Psoas muscle (tissue), 8 donors: Measurements from ENCODE around the gene AKNA. TPM values are rescaled to one million over a fixed set of nuclear protein-coding genes. Genes with fewer than 3 reads are reported as not detected.

ENCODE experiments used
- ATAC-seq, 4 donors: fragments of 200-7000 bp; cut with Tn5 transposase; one replicate each; pipeline ENCODE4 v1.9.1; 2020; ENCODE audit warnings: moderate library complexity in 3 of 4, mild to moderate bottlenecking in 2 of 4
- DNase-seq, 2 donors: peaks; one replicate each; pipeline ENCODE4 v3.0.0-alpha.2; 2020
- H3K27ac ChIP-seq: fragments of 200-600 bp; one replicate; pipeline ENCODE4 v1.8.0; 2022
- H3K27me3 ChIP-seq, 3 donors: fragments of 200-600 bp in 1 of 3; one replicate each; pipeline versions ENCODE4 v1.6.1 to v1.8.0; 2013 to 2022; ENCODE audit warnings: low read length in 2 of 3, mild to moderate bottlenecking in 2 of 3, moderate library complexity in 1 of 3; ENCODE audit not compliant: insufficient read depth in 3 of 3
- H3K36me3 ChIP-seq, 2 donors: fragments of 200-600 bp in 1 of 2; one replicate each; pipeline versions ENCODE4 v1.6.1 to v1.8.0; 2013 to 2022; ENCODE audit warnings: low read depth in 1 of 2, mild to moderate bottlenecking in 1 of 2, moderate library complexity in 1 of 2; ENCODE audit not compliant: insufficient read depth in 1 of 2
- H3K4me1 ChIP-seq: fragments of 200-600 bp; one replicate; pipeline ENCODE4 v1.8.0; 2022
- H3K4me3 ChIP-seq: fragments of 200-600 bp; one replicate; pipeline ENCODE4 v1.8.0; 2022; ENCODE audit warnings: mild to moderate bottlenecking
- H3K9me3 ChIP-seq: fragments of 200-600 bp; one replicate; pipeline ENCODE4 v1.8.0; 2022
- WGBS, 3 donors: extraction: QIAGEN DNeasy Blood & Tissue Kit; methylation state at CpG; one replicate each; pipeline versions ENCODE4 v1.1.6 to v1.1.7; 2013; 5-methylcytosine and 5-hydroxymethylcytosine counted together
- intact Hi-C, 2 donors: fragments of 100-400 bp; cut with DNase I; formaldehyde crosslinking; loops; one replicate each; pipeline versions ENCODE4 v1.11.0 to v1.14.2; 2022
- polyA plus RNA-seq, 3 donors: library from polyadenylated mRNA; stranded (reverse); fragments of 200-250 nt; gene quantifications; one replicate each; pipeline ENCODE4 v1.2.3, GENCODE V29; 2013
- total RNA-seq, 4 donors: library from RNA; stranded (reverse); fragmentation: NEBNext Ultra II Directional in 2 of 4; extraction: Animal tissue kit (Norgen Biotek cat#: 25700) in 2 of 4; gene quantifications; one replicate each; pipeline versions ENCODE4 v1.2.1 to v1.2.4, GENCODE V29; 2021 to 2023
- TF ChIP-seq, protein P1 (sequence below): fragments of 200-600 bp; IDR thresholded peaks from one replicate; pipeline ENCODE4 v1.8.0; 2022; ENCODE audit warnings: antibody characterized with exemption
- donor health status: healthy with polysubstance abuse.
- donor health status: DM: no; HTN: no; CAD: no; lungs with moderate emphysema.
- donor health status: Bipolar disorder and iron deficiency.
- donor health status: healthy.
- donor health status: DM: yes; HTN: yes; CAD: no.
- donor health status: DM: no; HTN: no; CAD: no.
- donor health status: DM: no; HTN: no; CAD: no.
- donor health status: DM: yes; HTN: yes; CAD: no.

Gene AKNA
- total and polyA plus RNA-seq, 7 donors = 1.5 to 3.9 (median 2.3) TPM

DNA sequence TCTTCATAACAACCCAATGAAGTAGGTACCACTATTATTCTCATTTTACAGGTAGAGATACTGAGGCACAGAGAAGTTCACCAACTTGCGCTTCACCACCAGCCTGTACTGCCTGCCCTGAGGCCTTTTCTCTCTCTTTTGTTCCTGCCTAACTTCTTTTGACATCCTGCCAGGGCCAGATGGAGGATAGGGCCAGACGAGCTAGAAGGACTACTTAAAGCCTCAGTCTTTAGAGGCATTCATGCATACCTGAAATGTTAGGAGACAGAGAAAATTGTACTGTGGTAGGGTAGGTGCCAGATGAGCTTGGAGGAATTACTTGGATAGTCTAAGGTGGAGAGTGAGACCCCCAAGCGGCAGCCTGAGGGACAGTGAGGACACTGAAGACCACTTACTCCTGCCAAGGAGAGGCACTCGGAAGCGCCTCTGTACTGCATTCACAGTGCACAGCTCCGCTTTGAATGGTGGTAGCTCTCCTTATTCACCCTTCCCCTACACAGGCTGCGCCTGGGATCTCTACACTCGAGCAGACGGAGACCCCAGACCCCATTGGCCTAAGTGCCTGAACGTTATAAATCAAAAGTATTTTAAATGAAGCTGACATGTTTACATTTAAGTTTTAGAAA lies 71.1 kb downstream of the AKNA start:
- DNase-seq (no peak), ATAC-seq (no peak)
- intact Hi-C loops = no loop called here
- TF ChIP-seq, protein P1, sequence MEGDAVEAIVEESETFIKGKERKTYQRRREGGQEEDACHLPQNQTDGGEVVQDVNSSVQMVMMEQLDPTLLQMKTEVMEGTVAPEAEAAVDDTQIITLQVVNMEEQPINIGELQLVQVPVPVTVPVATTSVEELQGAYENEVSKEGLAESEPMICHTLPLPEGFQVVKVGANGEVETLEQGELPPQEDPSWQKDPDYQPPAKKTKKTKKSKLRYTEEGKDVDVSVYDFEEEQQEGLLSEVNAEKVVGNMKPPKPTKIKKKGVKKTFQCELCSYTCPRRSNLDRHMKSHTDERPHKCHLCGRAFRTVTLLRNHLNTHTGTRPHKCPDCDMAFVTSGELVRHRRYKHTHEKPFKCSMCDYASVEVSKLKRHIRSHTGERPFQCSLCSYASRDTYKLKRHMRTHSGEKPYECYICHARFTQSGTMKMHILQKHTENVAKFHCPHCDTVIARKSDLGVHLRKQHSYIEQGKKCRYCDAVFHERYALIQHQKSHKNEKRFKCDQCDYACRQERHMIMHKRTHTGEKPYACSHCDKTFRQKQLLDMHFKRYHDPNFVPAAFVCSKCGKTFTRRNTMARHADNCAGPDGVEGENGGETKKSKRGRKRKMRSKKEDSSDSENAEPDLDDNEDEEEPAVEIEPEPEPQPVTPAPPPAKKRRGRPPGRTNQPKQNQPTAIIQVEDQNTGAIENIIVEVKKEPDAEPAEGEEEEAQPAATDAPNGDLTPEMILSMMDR = no peak
- 76 to 79% (median 77%) methylated on average over 10 of the region's 10 CpGs for WGBS, 3 donors
- Histone ChIP-seq H3K4me3 (no peak overlapping the region), H3K27ac (no peak overlapping the region), H3K9me3 (no peaks in the 10 kb centered on the region), H3K4me1 (no peaks in the 10 kb centered on the region), H3K36me3 (no peaks in the 10 kb centered on the region), H3K27me3 (peaks cover 0 to 8% (median 0%) of the 10 kb centered on the region in 3 donors)

GRCh38 chr9:114315723-114316363 lies 71.9 kb downstream of the AKNA start:
- Histone ChIP-seq H3K4me1 (no peaks in the 10 kb centered on the region), H3K9me3 (no peaks in the 10 kb centered on the region), H3K4me3 (no peak overlapping the region), H3K27me3 (peaks cover 0 to 7% (median 0%) of the 10 kb centered on the region in 3 donors), H3K36me3 (peaks cover 0 to 3% of the 10 kb centered on the region in 2 donors), H3K27ac (no peak overlapping the region)
- no peak for ATAC-seq
- WGBS, 3 donors = 72 to 80% (median 79%) methylated on average over 8 of the region's 8 CpGs
- DNase-seq = no peak
- intact Hi-C loops = no loop called here
- TF ChIP-seq, protein P1 = no peak

GRCh38 chr9:114314881-114315722 lies 72.7 kb downstream of the AKNA start:
- DNase-seq = no peak
- no peaks in the 10 kb centered on the region for H3K4me1 ChIP-seq
- 75 to 80% (median 77%) methylated on average over 8 of the region's 8 CpGs for WGBS, 3 donors
- no peaks in the 10 kb centered on the region for H3K9me3 ChIP-seq
- H3K4me3 ChIP-seq = no peak overlapping the region
- TF ChIP-seq, protein P1 = no peak
- peaks cover 0 to 9% of the 10 kb centered on the region in 2 donors for H3K36me3 ChIP-seq
- ATAC-seq = peak in 1 of 4 donors; percentile 28
- intact Hi-C loops = no loop called here
- no peaks in the 10 kb centered on the region for H3K27me3 ChIP-seq
- no peak overlapping the region for H3K27ac ChIP-seq

GRCh38 chr9:114314256-114314867 lies 73.4 kb downstream of the AKNA start:
- TF ChIP-seq, protein P1 = no peak
- H3K4me3 ChIP-seq = no peak overlapping the region
- 80 to 86% (median 82%) methylated on average over 7 of the region's 7 CpGs for WGBS, 3 donors
- H3K27ac ChIP-seq = no peak overlapping the region
- no peaks in the 10 kb centered on the region for H3K4me1 ChIP-seq
- intact Hi-C loops = no loop called here
- peak in 1 of 4 donors; percentile 41 for ATAC-seq
- no peak for DNase-seq
- peaks cover 0 to 15% of the 10 kb centered on the region in 2 donors for H3K36me3 ChIP-seq
- H3K9me3 ChIP-seq = no peaks in the 10 kb centered on the region
- H3K27me3 ChIP-seq = no peaks in the 10 kb centered on the region
